NCI-H69 (cell line): Measurements from ENCODE around the gene GSTM3.
"Not testable (repeated sequence)": the region's sequence is repeated elsewhere in the genome, so short reads cannot be mapped to it uniquely, and the experiment has no call there.

ENCODE experiments used
- DNase-seq: peaks from one replicate; lab custom pipeline; 2025; lab: John Stamatoyannopoulos, UW

The GSTM3 gene

GRCh38 chr1:109775398-109775797, 34.6 kb upstream of the GSTM3 start:
- DNase-seq: no peak

- DNase-seq: no peak
These were observed 33.2 kb upstream of the GSTM3 start for GRCh38 chr1:109773900-109774485.

GRCh38 chr1:109773203-109773899, 32.5 kb upstream of the GSTM3 start:
- peak; percentile 81 for DNase-seq

DNA sequence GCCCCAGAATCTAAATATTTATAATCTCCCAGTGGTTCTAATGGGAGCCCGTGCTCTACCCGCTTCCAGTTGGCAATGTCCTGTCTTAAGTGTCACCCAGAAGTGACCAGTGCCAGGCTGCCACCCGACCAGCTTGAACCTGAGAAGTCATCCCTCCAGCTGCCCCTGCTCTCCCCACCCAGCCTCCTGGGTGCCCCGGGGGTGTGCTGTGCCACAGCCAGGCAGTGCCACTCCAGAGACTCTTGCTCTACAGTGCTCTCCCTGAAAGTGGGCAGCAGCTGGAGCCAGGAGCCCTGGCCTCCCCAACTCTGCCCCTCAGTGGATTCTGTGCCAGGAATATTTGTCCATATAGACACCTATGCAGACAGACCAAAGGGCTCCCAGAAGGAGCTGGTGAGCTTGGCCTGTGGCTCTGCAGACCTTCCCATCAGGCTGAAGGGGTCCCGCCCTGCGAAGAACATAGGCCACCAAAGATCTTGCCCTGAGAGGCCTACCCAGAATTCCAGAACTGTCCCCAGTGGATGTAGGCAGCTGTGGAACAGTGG, 31.9 kb upstream of the GSTM3 start:
- DNase-seq: no peak

DNA sequence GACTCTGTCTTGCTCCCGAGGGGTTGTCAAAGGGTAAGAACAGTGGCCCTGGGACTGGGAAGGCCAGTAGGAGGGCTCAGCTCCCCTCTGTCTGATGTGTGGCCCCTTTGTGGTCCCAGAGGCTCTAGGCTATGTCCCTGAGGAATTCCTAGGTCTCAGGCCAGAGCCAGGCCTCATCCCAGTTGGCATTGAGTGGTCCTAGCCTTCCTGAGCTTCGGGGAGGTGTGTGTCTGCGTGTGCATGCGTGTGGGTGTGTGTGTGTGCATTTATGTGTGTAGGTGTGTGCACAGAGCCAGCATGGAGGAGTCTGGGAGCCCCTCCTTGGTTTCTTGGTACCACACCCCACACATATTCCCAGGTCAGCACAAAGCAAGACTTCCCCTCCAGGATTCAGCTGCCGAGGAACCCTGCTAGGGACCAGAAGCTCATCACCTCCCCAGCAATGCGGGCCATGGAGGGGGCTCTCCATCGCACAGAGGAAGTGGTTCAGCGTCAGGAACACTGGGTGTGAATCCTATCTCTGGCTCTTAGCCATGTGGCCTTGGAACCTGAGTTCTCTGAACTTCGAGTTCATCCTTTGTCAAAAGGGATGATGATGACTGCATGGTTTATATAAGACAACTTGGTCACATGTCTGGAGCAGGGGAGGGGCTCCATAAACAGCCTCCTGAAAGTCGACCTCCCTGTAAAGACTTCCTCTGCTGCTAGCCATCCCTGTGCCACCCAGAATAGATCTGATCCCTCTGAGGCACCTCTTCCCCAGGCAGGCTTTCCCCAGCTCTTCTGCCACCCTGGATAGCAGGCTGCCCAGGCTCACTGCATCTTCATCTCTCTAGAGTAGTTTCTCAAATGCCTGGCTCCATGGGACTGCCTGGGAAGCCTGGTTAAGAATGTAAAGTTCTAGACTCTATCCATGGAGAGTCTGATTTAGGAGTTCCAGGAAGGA, 31.1 kb upstream of the GSTM3 start:
- DNase-seq: no peak

GRCh38 chr1:109770331-109771095, 29.7 kb upstream of the GSTM3 start:
- DNase-seq: no peak

DNA sequence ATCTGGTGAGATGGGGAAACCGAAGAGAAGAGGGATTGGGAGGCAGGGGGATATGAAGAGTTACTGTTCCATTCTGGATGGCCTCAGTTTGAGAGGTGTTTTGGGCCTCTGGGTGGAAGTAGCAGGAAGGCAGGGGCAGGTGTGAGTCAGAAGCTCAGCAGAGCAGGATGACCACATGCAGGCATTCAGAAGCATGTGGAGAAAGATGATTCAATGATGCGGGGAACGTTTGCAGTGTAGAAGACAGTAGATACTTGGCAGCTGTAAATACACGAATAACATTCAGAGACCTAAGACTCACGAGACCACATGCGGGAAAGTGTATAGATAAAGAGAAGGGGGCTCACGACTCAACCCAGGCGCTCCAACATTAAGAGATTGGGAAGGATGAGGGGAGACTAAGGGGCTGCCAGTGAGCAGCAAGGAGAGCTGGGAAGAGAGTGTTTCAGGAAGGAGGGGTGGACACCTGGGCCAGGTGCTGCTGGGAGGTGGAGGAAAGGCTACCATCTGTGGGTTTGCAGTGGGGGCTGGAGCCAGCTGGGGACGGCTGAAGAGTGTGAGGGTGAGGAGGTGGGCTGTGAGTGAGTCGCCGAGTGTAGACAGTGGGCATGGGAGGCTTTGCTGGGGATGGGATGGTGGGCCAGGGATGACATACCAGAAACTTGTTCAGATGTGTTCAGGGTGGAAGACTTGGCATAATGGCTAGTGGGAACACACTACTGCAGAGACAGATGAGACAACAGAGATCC, 28.7 kb upstream of the GSTM3 start:
- no peak for DNase-seq

DNA sequence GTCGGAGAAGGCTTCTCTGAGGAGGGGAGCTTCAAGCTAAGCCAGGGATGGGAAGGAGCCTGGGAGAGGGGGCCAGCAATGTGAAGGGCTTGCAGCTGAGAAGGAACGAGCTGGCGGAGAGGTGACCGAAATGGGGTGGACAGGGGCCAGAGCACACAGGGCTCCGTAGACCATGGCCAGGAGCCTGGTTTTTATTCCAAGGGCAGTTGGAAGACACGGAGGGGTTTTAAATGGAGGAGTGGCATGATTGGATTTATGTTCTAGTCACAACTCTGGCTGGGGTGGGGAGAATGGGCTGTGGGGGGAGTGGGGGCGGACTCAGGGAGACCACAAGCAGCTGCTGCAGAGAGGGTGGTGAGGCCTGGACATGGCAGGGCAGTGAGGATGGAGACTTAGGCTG, 28.0 kb upstream of the GSTM3 start:
- no peak for DNase-seq

- no peak for DNase-seq
These were observed 27.5 kb upstream of the GSTM3 start for GRCh38 chr1:109768335-109768650.

DNA sequence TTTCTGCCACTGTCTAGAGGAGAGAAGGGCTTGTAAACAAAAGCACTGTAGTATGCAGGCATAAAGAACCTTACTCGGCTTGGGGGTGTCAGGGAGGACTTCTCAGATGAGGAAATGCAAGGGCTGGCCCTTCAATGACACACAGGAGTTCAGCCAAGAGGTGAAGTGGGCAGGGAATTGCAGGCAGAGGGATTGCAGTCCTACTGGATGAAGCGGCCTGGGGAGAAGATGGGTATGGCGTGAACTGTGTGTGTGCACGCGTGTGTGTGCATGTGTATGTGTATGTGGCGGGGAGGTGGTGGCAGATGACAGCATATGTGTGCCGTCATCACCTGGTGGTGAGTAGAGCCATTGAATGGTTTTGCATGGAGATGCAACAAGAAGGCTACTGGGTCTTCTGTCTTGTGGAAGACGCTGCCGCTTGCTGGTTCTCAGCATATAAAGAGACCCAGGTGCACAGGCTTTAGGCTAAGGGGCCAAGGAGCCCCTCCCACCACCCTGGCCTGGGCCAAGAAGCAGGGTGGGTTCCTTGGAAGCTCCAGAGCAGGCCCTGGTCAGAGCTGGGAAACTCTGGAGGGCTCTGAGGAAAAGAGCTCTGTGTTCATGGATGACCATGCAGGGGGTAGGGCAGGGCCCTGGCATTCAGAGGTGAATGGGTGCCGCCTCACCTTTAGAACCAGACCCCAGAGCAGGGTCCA, 26.9 kb upstream of the GSTM3 start:
- DNase-seq: no peak

DNA sequence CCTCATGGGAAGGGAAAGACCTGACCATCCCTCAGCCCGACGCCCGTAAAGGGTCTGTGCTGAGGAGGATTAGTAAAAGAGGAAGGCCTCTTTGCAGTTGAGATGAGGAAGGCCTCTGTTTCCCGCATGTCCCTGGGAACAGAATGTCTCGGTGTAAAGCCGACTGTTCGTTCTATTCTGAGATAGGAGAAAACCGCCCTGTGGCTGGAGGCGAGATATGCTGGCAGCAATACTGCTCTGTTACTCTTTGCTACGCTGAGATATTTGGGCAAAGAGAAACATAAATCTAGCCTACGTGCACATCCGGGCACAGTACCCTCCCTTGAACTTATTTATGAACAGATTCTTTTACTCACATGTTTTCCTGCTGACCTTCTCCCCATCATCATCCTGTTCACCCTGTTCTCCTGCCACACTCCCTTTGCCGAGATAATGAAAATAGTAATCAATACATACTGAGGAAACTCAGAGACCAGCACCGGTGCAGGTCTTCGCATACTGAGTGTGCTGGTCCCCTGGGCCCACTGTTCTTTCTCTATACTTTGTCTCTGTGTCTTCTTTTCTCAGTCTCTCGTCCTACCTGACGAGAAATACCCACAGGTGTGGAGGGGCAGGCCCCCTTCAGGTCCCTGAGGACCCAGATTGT, 26.3 kb upstream of the GSTM3 start:
- not testable (repeated sequence) for DNase-seq

GRCh38 chr1:109765896-109766615, 25.2 kb upstream of the GSTM3 start:
- DNase-seq: no peak

- no peak for DNase-seq
These were observed 24.6 kb upstream of the GSTM3 start for GRCh38 chr1:109765483-109765815.

GRCh38 chr1:109764561-109765482, 24.0 kb upstream of the GSTM3 start:
- DNase-seq: no peak

- no peak for DNase-seq
These were observed 23.0 kb upstream of the GSTM3 start, which contains the start of gene EPS8L3 for GRCh38 chr1:109763646-109764415. EPS8L3 (minus strand) TSS chr1:109763923; CDS start chr1:109761749, 2,174 bp downstream.

- no peak for DNase-seq
These were observed 22.2 kb upstream of the GSTM3 start for GRCh38 chr1:109762821-109763645.
